IPS-NIHi7 (cell line): Measurements from ENCODE around the gene USP6NL.
A peak's percentile ranks its signal among the peaks of the same experiment; 100 is the strongest.
"Not testable (repeated sequence)": the region's sequence is repeated elsewhere in the genome, so short reads cannot be mapped to it uniquely, and the experiment has no call there.

Experiments used
- DNase-seq: peaks from one replicate; pipeline ENCODE4 v3.0.0; 2012; ENCODE audit warnings: mixed read lengths; ENCODE audit errors: extremely low spot score

USP6NL gene

DNA sequence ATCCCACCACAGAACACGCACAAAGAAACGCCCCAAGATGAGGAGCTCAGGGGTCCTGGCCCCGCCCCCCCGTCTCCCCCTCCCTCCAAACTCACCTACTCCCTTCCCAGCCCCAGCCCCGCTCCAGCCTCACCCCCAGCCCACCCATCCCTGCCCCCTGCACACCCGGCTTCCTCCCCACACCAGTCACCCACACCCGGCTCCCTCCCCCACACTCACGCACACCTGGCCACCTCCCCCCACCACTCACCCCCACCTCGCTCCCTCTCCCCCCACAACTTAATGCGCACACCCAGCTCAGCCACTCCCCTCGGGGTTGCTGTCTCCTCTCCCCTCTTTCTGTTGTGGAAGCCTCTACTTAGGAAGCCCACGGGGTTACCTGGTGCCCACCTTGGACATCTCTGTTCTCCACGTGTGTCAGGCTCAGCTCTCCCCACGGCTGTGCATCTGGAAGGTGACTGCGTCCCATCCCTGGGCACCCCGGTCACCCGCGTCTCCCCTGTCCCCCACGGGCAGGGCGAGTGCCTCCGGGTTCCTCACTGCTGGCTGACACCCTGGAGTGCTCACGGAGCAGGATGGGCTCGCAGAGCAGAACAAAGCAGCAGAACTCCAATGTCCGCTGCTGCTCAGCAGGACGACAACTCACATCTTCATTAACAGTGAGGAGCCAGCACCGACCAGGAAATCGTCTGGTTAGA lies 166.8 kb downstream of the USP6NL start:
- no peak for DNase-seq

DNA sequence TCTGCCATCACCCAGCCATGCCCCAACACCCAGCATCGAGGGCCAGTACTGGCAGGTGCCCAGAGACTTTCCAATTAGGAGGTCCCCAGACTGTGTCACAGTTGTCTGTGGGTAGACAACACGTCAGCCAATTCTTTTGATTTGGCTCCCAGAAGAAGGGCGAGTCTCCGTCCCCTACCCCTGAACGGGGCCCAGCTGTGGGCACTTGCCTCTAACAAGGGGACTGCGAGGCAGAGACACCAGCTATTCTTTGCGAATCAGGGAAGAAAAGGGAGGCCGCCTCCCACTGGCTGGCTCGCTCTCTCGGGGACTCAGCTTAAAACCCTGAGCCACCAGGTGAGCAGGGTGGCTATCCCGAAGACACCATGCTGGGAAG lies 167.3 kb downstream of the USP6NL start:
- DNase-seq: no peak

DNA sequence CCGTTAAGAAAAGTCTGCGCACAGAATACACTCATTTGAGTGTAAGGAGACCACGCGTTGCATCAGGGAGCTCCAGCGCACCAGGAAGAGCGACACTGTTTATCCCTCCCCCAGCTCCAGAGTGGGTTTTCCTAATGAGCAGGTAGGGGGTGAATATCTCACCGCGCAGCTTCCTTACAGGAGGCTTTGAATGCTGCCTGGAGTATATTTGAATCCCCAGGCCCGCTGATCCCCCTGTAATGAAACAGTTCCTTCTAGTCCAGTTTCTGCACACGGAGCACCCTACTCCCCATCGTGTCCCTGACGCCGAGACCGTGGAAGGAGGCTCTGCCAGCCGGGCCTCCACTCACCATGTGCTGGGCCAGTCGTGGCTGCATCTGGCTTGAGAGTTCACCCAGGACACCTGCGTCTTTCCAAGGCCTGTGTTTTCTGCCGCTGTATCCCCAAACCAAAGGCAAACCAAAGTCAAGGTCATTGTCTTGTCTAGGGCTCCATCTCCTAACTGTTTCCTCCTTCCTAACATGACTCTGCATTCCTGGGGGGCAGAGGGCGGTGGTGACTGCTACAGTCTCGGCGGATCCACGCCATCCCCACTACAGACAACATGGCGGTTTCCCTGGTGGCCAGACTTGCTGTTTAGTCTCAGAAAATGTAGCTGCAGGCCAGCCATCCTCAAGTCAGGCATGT lies 167.8 kb downstream of the USP6NL start:
- DNase-seq: no peak

DNA sequence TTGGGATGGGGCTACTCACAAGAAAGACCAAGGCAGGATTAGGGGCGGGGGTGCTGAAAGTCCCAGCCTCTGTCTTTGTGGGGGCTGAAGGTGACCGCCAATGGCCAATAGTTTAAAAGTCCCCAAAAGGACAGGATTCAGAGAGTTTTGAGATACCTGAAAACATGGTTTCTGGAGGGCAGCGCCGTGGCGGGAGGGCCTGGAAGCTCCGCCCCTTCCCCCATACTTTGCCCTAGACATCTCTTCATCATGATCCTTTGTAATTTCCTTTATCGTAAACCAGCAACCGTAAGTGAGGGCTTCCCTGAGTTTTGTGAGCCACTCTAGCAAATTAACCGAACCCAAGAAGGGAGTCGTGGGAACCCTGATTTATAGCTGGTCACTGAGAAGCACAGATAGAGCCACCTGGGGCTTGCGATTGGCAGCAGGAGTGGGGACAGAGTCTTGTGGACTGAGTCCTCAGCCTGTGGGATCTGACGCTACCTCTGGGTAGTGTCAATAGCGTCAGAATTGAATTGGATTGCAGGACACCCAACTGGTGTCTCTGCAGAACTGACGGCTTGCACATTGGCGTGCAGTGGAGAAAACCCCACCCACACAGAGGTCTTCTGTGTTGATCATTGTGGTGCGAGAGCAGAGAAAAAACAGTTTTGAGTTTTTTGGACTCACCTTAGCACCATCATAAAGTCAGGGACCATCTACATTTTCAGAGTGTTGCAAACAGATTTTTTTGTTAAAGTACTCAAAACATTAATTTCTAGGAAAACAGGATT lies 169.3 kb downstream of the USP6NL start:
- no peak for DNase-seq

DNA sequence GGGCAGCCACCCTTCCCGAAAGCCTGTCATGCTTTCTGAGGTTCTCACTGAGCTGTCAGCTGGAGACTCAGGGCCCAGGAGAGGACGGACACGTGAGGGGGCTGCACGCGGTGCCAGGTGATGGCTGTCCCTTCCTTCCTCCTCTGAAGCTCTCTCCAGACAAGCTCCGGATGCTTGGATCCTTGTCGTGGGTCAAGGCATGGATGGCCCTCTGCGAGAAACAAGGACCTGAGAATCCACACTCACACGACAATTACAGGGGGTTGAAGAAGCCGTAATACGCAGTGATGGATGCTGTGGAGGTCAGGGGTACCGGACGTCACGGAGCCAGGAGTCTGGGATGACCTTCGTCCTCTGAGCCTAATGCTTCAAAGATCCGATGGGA lies 170.3 kb downstream of the USP6NL start:
- DNase-seq: no peak

DNA sequence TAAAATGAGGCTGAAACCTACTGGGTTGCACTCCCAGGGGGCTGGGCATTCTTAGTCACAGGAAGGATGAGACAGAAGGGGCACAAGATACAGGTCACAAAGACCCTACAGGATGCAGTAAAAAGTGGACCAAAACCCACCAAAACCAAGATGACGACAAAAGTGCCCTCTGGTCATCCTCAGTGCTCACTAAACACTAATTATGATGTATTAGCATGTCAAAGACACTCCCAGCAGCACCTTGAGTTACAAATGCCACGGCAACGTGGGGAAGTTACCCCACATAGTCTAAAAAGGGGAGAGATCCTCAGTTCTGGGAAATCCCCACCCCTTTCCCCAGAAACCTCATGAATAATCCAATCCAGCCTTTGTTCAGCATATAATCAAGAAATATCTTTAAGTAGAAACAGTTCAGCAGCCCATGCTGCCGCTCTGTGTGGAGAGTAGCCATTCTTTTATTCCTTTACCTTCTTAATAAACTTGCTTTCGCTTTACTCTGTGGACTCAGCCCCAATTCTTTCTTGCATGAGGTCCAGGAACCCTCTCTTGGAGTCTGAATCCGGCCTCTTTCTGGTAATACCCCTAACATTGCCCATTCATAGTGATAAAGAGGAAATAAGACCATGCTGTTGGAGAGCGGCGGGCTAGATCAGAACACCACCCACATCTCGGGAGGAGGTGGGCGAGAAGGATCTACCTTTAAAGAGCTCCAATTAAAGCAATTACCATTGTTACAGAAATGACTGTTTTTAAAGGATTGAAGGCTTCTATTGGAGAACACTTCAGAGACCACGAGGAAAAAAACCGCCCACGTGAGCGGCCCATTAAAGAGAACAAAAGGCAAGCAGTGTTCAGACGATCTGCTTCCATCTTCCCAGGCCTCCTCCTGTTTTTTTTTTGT lies 170.9 kb downstream of the USP6NL start:
- no peak for DNase-seq

DNA sequence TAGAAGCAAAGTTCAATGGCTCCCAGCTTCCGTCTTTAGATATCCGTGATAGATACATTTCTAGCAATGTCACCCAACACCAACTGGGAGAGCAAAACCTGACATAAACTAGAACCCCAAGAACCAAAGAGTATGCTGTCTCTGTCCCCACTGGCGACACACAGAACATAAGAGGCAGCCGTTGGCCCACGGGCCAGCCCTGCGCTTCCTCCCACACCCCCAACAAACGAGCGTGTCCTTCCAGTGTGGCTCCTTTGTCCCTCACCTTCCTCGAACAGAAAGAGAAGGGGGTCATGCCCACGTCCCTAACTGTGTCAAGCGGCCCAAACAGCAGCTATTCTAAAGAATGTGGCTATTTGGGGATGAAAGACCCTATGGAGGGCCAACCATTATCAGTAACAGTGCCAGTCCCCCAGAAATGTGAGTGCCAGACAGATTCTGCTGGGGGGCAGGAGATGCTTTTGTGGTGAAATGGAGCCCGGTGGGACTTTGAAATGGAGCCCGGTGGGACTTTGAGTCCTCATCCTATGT lies 171.9 kb downstream of the USP6NL start:
- peak; percentile 3 for DNase-seq

DNA sequence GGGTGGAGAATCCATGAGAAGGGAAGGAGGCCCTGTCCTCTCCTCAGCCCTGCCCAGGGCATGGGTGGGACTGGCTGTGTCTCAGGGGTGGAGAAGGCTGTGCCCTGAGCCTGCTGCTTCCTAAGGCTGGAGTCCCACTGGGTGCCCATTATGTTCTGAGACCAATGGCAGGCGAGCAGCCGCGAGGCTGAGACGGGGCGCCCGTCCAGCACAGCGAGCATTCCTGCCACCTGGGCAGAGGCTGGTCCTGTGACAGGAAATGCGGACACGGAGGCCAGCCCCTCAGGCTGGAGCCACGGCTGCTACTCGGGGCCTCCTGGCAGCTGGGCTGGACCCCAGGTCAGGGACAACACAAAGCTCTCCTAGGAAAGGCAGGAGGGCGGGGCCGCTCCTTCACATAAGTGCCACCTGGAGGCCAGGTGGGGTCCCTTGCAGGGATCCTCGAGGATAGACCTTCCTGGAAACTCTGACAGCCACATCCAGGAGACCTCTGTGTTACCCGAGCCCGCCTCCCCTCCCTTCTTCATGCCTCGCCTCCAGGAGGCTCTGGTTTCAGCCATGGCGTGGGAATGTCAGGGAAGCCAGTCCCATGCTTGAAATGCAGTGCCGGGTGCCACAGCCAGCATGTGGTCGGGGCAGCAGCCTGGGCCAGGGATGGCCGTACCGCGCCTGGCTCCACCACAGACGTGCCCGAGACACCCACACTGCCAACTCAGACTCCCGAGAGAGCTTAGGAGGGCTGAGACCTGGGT lies 173.9 kb downstream of the USP6NL start:
- DNase-seq: peak; percentile 68

DNA sequence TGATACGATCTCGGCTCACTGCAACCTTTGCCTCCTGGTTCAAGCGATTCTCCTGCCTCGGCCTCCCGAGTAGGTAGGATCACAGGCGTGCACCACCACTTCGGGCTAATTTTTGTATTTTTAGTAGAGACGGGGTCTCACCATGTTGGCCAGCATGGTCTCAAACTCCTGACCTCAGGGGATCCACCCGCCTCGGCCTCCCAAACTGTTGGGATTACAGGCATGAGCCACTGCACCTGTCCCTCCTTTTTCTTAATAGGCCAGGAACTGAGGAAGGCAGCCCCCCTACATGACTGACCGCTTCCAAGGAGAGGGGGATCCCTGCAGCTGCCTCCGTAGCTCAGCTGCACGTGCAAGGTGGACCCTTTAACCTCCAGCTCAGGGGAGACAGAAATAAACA lies 175.0 kb downstream of the USP6NL start:
- DNase-seq: not testable (repeated sequence)

DNA sequence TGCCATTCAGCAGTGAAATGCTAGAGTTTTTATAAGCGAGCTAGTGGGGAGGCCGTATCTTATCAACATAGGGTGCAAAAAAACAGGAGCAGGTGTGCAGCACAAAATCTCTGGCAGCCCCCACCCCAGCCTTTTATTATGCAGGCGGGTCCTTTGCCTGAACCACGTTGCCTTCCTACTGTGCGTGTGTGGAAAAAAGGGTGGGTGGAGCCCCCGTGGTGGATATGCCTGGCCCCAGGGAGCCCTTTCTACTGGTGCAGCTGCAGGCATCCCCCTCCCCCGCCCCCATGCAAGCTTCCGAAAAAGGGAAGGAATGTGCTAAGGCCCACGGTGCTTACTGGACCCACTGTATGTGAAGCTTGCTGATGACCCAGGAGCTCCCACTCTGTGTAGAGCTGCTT lies 175.9 kb downstream of the USP6NL start:
- no peak for DNase-seq

DNA sequence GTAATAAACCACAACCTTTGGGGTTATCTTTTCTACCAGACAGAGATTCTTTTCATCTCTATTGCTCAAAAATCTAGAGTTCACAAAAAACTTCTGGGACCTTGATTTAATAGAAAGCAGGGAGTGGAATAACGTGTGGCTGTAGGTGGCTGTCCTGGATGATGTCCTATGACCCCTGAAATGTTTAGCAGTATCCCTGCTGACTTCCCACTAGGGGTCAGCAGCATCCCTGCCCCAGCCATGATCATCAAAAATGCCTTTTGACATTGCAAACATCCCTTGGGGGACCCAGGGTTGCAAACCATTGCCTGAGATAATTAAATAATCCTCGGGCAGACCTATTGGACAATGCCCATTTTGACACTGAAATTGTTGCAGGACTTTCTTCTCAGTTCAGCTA lies 177.1 kb downstream of the USP6NL start:
- DNase-seq: peak; percentile 77

DNA sequence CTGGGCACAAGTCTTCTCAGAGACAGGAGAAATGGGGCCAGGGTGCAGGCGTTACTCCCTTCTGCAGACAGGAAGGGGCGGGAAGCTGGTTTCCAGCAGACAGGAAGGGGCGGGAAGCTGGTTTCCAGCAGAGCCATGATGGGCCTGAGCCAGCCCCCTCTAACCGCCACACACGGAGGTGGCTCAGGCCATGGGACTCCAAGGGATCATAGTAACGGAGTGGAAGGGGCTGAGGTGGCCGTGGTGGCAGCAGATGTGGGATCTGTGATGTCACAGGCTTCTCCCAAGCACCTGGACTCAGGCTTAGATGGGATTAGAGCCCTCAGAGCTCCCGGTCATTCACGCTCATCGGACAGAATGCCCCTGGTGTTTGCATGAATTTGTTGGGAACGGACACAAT lies 177.8 kb downstream of the USP6NL start:
- DNase-seq: no peak

DNA sequence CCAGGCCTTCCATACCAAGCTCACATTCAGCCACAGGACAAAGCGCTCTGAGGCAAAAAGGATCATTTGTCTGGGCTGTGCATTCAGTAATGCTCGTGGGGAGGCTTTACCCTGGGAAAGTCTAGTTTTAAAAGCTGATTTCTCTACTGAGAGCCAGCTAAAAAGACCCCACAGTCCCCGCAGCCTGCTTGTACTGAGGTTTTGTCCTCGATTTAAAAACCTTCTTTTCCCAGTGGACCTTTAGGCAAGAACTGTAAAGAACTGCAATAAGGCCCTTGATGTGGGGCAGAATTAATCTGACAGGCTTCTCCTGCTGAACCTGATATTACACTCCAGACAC lies 180.3 kb downstream of the USP6NL start:
- DNase-seq: no peak

DNA sequence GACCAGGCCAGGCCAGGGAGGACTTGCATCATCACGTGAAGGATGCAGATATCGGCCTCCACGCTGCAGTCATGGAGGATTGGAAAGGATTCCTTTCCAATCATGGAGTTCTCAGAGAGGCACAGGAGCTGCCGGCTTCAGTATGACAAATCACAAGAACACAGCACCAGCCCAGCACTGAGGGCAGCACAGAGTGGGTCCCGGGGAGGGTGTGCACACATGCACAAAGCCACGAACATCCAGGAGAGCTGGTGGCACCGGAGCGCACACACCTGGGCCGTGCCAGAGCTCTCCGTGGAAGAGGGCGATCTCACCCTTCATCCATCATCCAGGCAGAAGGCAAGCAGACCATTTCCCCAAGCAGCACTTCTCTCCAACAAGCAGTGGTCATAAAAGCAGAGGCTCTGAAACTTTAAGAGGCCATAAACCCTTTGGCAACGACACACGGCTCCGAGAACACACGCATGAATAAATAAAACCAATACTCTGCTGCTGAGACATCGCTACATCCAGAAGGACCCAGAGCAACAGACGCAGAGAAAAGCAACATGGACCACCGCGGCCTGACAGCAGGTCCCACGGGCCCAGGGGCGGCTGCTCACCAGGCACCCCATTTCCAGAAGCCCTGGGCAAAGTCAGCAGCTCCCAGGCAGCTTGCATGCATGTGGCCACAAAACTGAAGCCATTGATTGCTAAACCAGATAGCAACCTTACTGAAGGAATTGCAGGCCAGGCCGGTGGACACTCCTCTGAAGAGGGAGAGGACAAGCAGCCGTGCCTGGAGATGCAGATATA lies 180.8 kb downstream of the USP6NL start:
- DNase-seq: no peak

DNA sequence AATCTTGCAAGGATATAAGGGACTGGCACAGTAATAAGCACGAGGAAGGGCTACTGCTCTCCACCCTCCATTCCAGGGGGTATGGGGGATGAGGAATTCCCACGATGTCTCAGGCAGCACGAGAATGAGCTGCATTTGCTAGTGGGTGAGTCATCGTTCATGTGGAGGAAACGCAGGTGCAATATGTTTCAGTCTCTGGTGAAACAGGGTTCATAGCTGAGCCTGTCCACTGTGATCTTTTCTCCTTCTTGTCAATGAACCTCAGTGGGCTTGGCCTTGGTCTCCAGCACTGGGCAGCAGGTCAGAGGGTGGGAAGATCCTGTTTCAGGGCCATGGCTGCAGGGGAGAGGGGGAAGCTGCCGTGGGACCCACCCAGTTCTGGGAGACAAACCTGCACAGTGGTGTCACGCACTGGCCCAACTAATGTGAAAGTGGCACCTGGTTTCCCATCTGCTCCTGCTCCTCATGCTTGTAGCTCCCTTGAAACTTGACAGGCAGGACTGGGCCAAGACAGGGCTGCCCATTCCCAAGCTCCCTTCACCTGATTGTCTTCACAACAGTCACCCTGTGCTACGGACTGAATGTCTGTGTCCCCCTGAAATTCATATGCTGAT lies 181.9 kb downstream of the USP6NL start:
- DNase-seq: no peak

DNA sequence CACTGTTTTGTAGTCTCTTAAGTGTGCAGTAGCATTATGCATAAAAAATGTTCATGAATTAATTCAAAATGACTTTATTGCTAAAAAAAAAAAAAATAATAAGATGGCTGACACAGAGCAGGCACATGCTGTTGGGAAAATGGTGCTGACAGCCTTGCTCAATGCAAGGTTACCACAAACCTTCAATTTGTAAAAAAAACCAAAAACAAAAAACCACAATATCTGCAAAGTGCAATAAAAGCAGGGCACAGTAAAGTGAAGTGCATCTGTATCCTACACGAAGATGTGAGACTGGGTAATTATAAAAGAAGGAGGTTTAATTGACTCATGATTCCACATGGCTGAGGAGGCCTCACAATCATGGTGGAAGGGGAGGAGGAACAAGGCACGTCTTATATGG lies 185.8 kb downstream of the USP6NL start:
- no peak for DNase-seq

DNA sequence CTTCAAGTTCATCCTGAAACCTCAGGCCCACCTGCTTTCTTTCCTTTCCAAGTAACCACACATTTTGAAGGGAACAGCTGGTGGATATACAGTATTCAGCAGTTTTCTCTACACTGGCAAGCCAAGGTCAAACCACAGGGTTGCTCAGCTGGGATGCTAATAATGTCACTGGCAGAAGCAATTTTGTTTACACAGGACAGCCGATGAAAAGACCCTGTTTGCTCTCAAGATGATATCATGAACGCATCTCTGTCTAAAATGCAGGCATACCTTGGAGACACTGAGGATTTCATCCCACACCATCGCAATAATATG lies 186.2 kb downstream of the USP6NL start:
- no peak for DNase-seq

DNA sequence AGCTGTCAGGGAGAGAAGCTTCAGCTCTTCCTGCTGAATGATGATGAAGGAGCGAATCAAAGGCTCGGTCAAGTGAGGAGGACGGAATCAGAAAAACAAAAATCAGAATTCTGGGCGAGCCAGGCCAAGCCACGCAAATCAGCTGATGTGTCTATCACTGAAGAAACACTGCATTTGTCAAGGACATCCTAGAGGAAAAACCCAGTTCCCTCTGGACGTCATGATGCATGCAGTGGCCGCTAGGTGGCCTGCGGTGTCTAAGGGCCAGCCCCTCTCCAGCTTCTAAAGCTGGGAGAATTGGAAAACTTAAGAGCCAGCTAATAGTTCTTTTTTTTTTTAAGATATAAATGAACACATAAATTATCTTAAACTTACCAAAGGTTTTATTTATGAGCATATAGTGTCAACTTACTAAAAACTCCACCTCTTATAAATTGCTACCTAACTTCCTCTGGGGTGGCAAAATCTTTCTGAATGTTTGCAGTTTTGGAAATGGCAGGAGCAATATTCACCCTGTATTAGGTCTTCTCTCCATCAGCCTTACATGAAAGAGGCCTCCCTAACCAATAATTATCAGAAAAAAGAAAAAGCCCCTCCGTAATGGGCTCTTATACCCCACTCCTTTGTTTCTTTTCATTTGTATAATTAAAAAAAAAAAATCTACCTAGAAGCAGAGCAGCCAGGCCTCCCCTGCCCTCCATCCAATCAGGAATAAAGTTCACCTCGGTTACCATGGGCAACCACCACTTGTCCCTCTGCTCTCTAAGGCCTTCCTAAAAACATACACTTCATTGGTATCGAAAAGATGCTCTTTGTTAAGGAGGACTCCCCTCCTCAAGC lies 186.8 kb downstream of the USP6NL start:
- peak; percentile 86 for DNase-seq

DNA sequence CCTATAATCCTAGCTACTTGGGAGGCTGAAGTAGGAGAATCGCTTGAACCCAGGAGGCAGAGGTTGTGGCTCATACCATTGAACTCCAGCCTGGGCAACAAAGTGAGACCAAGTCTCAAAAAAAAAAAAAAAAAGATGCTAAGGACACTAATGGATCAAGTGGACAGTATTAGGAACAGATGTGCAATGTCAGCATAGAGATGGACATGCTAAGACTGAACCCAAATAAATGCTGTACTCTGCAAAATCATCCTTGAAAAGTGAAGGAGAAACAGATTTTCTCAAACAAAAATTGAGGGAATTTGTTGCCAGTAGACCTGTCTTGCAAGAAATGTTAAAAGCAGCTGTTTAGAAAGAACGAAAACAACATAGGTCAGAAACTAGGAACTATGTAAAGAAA lies 194.5 kb downstream of the USP6NL start:
- no peak for DNase-seq
